ENCODE data around the gene AK4.

The AK4 gene

DNA sequence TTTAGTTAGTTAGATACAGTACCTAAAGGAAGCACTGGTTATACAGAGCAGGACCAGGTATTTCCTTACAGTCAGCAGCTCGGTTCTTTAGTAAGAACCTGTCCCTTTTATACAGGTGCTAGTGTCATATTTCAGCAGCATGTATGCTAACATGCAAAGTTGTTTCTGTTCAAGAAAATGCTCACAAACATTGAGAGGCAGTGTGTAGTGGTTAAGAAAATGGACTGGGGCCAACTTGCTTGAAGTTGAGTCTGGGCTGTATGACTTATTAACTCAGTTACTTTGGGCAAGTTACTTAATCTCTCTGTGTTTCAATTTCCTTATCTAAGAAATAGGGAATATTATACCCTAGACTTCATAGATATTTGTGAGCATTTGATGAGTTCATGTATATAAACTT is 31.1 kb downstream of the AK4 start:
- TF ChIP-seq, protein P1, sequence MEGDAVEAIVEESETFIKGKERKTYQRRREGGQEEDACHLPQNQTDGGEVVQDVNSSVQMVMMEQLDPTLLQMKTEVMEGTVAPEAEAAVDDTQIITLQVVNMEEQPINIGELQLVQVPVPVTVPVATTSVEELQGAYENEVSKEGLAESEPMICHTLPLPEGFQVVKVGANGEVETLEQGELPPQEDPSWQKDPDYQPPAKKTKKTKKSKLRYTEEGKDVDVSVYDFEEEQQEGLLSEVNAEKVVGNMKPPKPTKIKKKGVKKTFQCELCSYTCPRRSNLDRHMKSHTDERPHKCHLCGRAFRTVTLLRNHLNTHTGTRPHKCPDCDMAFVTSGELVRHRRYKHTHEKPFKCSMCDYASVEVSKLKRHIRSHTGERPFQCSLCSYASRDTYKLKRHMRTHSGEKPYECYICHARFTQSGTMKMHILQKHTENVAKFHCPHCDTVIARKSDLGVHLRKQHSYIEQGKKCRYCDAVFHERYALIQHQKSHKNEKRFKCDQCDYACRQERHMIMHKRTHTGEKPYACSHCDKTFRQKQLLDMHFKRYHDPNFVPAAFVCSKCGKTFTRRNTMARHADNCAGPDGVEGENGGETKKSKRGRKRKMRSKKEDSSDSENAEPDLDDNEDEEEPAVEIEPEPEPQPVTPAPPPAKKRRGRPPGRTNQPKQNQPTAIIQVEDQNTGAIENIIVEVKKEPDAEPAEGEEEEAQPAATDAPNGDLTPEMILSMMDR (IDR thresholded peaks at IDR 0.05; ENCODE audit: low read depth, low read length): no peak
- DNase-seq (ENCODE audit: extremely low read depth, low read depth): no peak

GRCh38 chr1:65180977-65181376 is 33.0 kb downstream of the AK4 start:
- DNase-seq (ENCODE audit: extremely low read depth, low read depth): no peak
- TF ChIP-seq, protein P1 (IDR thresholded peaks at IDR 0.05; ENCODE audit: low read depth, low read length): no peak

GRCh38 chr1:65182658-65183268 is 34.8 kb downstream of the AK4 start:
- no peak for DNase-seq (ENCODE audit: extremely low read depth, low read depth)
- TF ChIP-seq, protein P1 (IDR thresholded peaks at IDR 0.05; ENCODE audit: low read depth, low read length): no peak

DNA sequence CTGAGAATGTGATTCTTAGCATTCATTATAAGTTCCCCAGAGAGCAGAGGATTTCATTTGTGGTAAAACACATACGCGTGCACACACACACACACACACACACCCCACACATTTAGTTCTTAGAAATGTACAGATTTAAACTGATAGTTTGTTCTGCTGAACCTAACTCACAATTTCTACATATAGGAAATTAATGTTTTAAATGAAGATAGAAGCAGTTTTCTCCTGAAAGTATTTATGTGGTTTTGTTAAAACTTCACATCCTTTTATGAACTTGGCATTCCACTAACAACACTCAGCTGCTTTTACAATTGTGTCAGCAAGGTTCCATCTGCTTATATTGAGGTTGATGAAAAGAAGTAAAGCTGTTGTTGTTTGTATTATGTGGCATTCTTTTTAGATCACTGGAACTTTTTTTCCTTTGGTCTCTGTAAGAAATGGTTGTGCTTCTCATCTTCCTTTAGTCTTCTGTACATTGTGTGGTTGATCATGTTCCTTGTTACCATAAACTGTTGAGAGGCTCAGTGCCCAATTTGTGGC is 41.6 kb downstream of the AK4 start:
- no peak for DNase-seq (ENCODE audit: extremely low read depth, low read depth)
- TF ChIP-seq, protein P1 (IDR thresholded peaks at IDR 0.05; ENCODE audit: low read depth, low read length): no peak

GRCh38 chr1:65190229-65190628 is 42.2 kb downstream of the AK4 start:
- TF ChIP-seq, protein P1 (IDR thresholded peaks at IDR 0.05; ENCODE audit: low read depth, low read length): no peak
- DNase-seq (ENCODE audit: extremely low read depth, low read depth): no peak

DNA sequence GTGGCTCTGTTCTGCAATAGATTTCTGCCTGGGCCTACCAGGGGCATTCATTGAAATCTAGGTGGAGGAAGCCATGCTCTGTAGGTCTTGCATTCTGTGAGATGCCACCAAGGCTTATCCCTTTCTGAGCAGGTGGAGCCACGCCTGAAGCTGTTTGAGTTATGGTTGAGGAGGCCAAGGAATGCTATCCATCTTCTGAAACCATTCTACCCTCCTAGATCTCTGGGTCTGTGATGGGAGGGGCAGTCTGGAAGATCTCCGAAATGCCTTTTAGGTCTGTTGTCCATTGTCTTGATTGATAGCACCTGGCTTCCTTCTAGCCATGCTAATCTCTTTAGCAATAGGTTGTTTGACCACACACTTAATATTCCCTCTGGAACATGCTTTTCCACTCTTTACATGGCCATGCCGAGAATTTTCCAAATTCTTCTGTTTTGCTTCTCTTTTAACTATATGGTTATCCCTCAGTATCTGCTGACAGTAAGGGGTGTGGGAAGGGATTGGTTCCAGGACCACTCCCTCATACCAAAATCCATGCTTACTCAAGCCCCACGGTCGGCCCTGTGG is 45.2 kb downstream of the AK4 start:
- TF ChIP-seq, protein P1 (IDR thresholded peaks at IDR 0.05; ENCODE audit: low read depth, low read length): no peak

More for the DNA sequence above, 45.2 kb downstream of the AK4 start:
- DNase-seq (ENCODE audit: extremely low read depth, low read depth): no peak

Measured in AG09319 (cell line).